Superior temporal gyrus (tissue), 1 donor: ENCODE data around the gene SYNGR2.

Experiments
- DNase-seq: peaks from one replicate; pipeline ENCODE4 v3.0.0-alpha.2; 2016; ENCODE audit errors: extremely low spot score

The SYNGR2 gene

GRCh38 chr17:78197147-78197832 is 28.9 kb downstream of the SYNGR2 start:
- DNase-seq: peak; percentile 71

- no peak for DNase-seq
Measured at GRCh38 chr17:78200451-78200850, 32.1 kb downstream of the SYNGR2 start.

- DNase-seq: no peak
Measured at GRCh38 chr17:78202666-78203065, 34.3 kb downstream of the SYNGR2 start.

- DNase-seq: no peak
Measured at GRCh38 chr17:78204387-78205123, 36.2 kb downstream of the SYNGR2 start.

- no peak for DNase-seq
Measured at GRCh38 chr17:78205124-78205775, 36.9 kb downstream of the SYNGR2 start.

GRCh38 chr17:78206298-78206697 is 37.9 kb downstream of the SYNGR2 start:
- DNase-seq: no peak

GRCh38 chr17:78208486-78208885 is 40.1 kb downstream of the SYNGR2 start:
- peak; percentile 72 for DNase-seq

GRCh38 chr17:78210111-78210510 is 41.7 kb downstream of the SYNGR2 start:
- no peak for DNase-seq

GRCh38 chr17:78211032-78211431 is 42.7 kb downstream of the SYNGR2 start:
- DNase-seq: no peak

GRCh38 chr17:78214016-78214705 is 45.8 kb downstream of the SYNGR2 start, which contains the start of gene BIRC5:
Gene BIRC5 (plus strand): TSS chr17:78214253. CDS start chr17:78214317, 64 bp downstream.
- peak; percentile 92 for DNase-seq

GRCh38 chr17:78214706-78215061 is 46.3 kb downstream of the SYNGR2 start:
- DNase-seq: no peak

GRCh38 chr17:78219396-78220150 is 51.2 kb downstream of the SYNGR2 start:
- DNase-seq: no peak
